HCT116 (cell line): ENCODE measurements around the gene GLRB.

Experiments used
- EZH2 ChIP-seq: fragments of 200-600 bp; sonication (generic); IDR thresholded peaks from 2 replicates; pipeline ENCODE4 v1.6.1; 2017; ENCODE audit warnings: antibody characterized with exemption, mixed run types
- JUND ChIP-seq: IDR thresholded peaks from 2 replicates; pipeline ENCODE4 v1.6.1; 2012
- POLR2A ChIP-seq: IDR thresholded peaks from 2 replicates; pipeline ENCODE4 v1.7.0; 2011; ENCODE audit warnings: borderline replicate concordance; ENCODE audit not compliant: insufficient read depth, insufficient read length; ENCODE audit errors: extremely low read depth
- POLR2AphosphoS5 ChIP-seq: IDR thresholded peaks from 2 replicates; pipeline ENCODE4 v1.6.1; 2011; ENCODE audit warnings: mild to moderate bottlenecking, low read depth, low read length, moderate library complexity
- SP1 ChIP-seq: IDR thresholded peaks from 2 replicates; pipeline ENCODE4 v1.6.1; 2012; ENCODE audit warnings: low read depth
- SRF ChIP-seq: IDR thresholded peaks from 2 replicates; pipeline ENCODE4 v1.6.1; 2012; ENCODE audit warnings: low read depth
- TCF7L2 ChIP-seq: IDR thresholded peaks from 2 replicates; pipeline ENCODE4 v1.7.0; 2011; ENCODE audit warnings: borderline replicate concordance, inconsistent platforms; ENCODE audit not compliant: insufficient read depth, insufficient read length; ENCODE audit errors: extremely low read depth
- YY1 ChIP-seq: IDR thresholded peaks from 2 replicates; pipeline ENCODE4 v1.6.1; 2011; ENCODE audit warnings: low read length, low read depth, moderate library complexity, mild to moderate bottlenecking; ENCODE audit not compliant: insufficient replicate concordance; ENCODE audit errors: extremely low read depth
- TF ChIP-seq, protein P1 (sequence below), 3 experiments: fragments of 200-600 bp in 1 of 3; sonication (generic) in 1 of 3; IDR thresholded peaks in 2 of 3; conservative IDR thresholded peaks in 1 of 3; 2 replicates each; pipeline ENCODE4 v1.5.1; 2012 to 2017; ENCODE audit warnings: low read depth in 2 of 3, low read length in 2 of 3, antibody characterized with exemption in 1 of 3, borderline replicate concordance in 1 of 3, control low read depth in 1 of 3, mild to moderate bottlenecking in 1 of 3, mixed read lengths in 1 of 3, mixed run types in 1 of 3, moderate library complexity in 1 of 3; ENCODE audit not compliant: insufficient read depth in 1 of 3

DNA sequence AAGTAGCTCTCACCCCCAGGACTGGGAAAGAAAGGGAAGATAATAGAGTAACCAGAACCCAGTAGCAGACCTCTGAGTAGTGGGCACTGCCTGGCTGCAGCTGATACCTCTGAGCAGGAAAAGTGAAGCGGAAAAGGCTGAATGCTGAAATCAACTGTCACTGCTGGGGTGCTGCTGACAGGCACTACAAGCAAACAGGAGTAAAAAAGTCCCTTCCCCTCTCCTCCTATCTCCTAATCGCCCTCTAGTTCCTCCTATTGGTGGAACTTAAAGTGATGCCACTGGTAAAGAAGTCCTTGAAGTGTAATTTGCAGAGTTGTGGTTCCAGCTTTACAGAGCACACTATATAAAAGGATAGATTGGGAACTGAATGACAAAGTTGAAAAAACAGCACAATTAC, 32.8 kb upstream of the GLRB start:
- TF ChIP-seq, protein P1, sequence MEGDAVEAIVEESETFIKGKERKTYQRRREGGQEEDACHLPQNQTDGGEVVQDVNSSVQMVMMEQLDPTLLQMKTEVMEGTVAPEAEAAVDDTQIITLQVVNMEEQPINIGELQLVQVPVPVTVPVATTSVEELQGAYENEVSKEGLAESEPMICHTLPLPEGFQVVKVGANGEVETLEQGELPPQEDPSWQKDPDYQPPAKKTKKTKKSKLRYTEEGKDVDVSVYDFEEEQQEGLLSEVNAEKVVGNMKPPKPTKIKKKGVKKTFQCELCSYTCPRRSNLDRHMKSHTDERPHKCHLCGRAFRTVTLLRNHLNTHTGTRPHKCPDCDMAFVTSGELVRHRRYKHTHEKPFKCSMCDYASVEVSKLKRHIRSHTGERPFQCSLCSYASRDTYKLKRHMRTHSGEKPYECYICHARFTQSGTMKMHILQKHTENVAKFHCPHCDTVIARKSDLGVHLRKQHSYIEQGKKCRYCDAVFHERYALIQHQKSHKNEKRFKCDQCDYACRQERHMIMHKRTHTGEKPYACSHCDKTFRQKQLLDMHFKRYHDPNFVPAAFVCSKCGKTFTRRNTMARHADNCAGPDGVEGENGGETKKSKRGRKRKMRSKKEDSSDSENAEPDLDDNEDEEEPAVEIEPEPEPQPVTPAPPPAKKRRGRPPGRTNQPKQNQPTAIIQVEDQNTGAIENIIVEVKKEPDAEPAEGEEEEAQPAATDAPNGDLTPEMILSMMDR (IDR thresholded peaks at IDR 0.05 in 2 of 3, conservative IDR thresholded peaks at IDR 0.05 in 1 of 3; ENCODE audit: borderline replicate concordance in 1 of 3, insufficient read depth in 1 of 3, low read depth in 2 of 3, low read length in 2 of 3) = 0 out of 6 replicates have a peak, but pooled peaks of 1 of the 3 experiments have one; percentile 4
- TF ChIP-seq JUND (no peak), POLR2AphosphoS5 (no peak), SRF (no peak), EZH2 (no peak), TCF7L2 (no peak), POLR2A (no peak), SP1 (no peak), YY1 (no peak)
